GM19238 (cell line): ENCODE data around the gene SLC9A4.
"Not testable (repeated sequence)": the region's sequence is repeated elsewhere in the genome, so short reads cannot be mapped to it uniquely, and the experiment has no call there.

ENCODE experiments used
- DNase-seq: peaks from one replicate; pipeline ENCODE4 v3.0.0; 2011; ENCODE audit warnings: low spot score; ENCODE audit not compliant: insufficient read length

SLC9A4 gene

DNA sequence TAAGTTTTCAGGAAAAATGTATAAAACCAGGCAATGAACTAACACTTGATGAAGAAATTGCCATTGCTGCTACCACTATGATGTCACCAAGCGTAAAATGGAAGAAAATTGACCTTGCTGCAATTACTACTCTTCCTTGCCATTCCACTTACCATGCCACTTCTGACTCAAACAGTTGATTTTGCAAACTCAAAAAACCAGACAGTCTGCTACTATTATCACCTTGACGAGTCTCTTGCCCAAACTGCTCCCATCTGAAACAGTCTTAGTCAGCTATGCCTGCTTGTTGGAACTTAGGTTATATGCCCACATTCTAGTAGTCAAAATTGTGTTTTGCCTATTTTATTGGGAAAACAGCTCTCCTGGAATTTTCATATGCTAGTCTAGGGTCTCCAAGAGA, 74.4 kb downstream of the SLC9A4 start:
- no peak for DNase-seq

- no peak for DNase-seq
Measured at GRCh38 chr2:102549027-102549426, 76.0 kb downstream of the SLC9A4 start.

DNA sequence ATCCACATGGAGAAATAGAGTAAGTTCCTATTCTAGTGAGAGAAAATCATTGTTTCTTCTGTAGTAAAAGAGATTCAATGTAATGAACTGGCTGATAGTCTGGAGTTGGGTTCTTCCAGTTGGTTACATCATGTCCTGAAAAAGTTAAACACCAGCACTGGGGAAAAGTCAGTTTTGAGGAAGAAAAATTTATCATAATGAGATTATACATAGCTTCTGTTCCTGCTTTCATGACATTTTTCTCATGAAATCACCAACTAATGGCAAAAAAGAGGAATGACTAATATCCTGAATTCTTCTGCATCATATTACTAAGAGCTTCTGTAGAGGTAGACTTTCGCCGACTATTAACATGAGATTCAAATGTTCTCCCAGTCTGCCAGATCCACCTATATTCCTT, 77.1 kb downstream of the SLC9A4 start:
- DNase-seq, result no peak

GRCh38 chr2:102551329-102552096, 78.5 kb downstream of the SLC9A4 start:
- DNase-seq, result no peak

DNA sequence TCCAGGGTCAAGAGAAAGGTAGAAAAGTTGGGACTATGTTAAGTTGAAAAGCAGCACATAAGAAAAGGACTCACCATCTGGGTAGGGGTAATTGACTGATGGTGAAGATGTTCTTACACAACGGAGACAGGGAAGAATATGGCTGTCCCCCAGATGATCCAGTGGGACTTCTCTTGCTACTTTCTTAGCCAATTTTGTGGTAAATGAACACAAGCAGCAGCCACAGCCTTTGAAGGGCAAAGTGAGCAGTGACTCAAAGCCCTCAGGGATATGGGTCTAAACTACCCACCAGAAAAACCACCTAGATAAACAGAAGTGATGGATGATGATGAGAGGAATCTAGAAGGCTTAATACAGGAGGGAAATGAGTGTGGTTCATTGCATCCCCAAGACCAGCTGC, 80.6 kb downstream of the SLC9A4 start:
- DNase-seq, result no peak

- DNase-seq, result no peak
Measured at GRCh38 chr2:102558463-102558862, 85.4 kb downstream of the SLC9A4 start.

DNA sequence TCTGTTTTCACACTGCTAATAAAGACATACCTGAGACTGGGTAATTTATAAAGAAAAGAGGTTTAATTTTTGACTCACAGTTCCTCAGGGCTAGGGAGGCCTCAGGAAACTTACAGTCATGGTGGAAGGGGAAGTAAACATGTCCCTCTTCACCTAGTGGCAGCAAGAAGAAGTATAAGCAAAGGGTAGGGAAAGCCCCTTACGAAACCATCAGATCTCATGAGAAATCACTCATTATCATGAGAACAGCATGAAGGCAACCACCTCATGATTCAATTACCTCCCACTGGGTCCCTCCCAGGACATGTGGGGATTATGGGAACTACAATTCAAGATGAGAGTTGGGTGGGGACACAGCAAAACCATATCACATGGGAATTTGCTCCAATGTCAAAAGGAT, 89.5 kb downstream of the SLC9A4 start:
- not testable (repeated sequence) for DNase-seq

DNA sequence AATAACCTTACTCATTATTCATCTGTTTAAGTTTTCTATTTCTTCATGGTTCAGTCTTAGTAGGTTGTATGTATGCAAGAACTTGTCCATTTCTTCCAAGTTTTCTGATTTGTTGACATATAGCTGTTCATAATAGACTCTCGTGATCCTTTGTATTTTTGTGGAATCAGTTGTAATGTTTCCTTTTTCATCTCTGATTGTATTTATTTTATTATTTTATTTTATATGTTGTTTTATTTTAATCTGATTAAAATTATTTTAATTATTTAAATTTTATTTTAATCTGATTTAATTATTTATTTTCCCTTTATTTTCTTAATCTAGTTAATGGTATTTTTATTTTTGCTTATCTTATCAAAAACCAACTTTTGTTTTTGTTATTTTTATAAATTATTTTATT, 102.9 kb downstream of the SLC9A4 start:
- no peak for DNase-seq

GRCh38 chr2:102578376-102578775, 105.3 kb downstream of the SLC9A4 start:
- no peak for DNase-seq

- no peak for DNase-seq
Measured at GRCh38 chr2:102581911-102582310, 108.9 kb downstream of the SLC9A4 start.

GRCh38 chr2:102582845-102583244, 109.8 kb downstream of the SLC9A4 start:
- DNase-seq, result no peak
